Fibroblast of lung (primary cell): ENCODE results near the gene TOMM70.

ENCODE experiments used
- CTCF ChIP-seq, 2 donors: IDR thresholded peaks in 1 of 2; conservative IDR thresholded peaks in 1 of 2; 1 replicate in 1 of 2; 2 replicates in 1 of 2; pipeline ENCODE4 v1.5.1; 2011 to 2012; ENCODE audit warnings: low read length in 2 of 2, control low read depth in 1 of 2, inconsistent platforms in 1 of 2, low read depth in 1 of 2, mild to moderate bottlenecking in 1 of 2
- EZH2 ChIP-seq: IDR thresholded peaks from 2 replicates; pipeline ENCODE4 v1.5.1; 2012; ENCODE audit warnings: low read length, control low read depth, mild to moderate bottlenecking; ENCODE audit errors: missing control alignments

GRCh38 chr3:100368441-100368840, 32.4 kb downstream of the TOMM70 start:
- TF ChIP-seq CTCF (conservative IDR thresholded peaks at IDR 0.05 in 1 of 2, IDR thresholded peaks at IDR 0.05 in 1 of 2; ENCODE audit: low read depth in 1 of 2, low read length in 2 of 2): no peak
- TF ChIP-seq EZH2: no peak
